RPMI7951 (cell line): Measurements from ENCODE around the gene BLNK. TPM values are rescaled to one million over a fixed set of nuclear protein-coding genes. Genes with fewer than 3 reads are reported as not detected.
"Not testable (repeated sequence)": the region's sequence is repeated elsewhere in the genome, so short reads cannot be mapped to it uniquely, and the experiment has no call there.

Source experiments
- DNase-seq: peaks from one replicate; pipeline ENCODE4 v3.0.0-alpha.2; 2012; ENCODE audit warnings: low read depth
- total RNA-seq: library from RNA; depleted of rRNA; stranded (reverse); fragments of >200 nt; shearing (Covaris generic); gene quantifications from 2 replicates; pipeline ENCODE4 v1.2.3, GENCODE V29; 2014; rRNA removed

BLNK gene
- total RNA-seq = not detected in 2 replicates

DNA sequence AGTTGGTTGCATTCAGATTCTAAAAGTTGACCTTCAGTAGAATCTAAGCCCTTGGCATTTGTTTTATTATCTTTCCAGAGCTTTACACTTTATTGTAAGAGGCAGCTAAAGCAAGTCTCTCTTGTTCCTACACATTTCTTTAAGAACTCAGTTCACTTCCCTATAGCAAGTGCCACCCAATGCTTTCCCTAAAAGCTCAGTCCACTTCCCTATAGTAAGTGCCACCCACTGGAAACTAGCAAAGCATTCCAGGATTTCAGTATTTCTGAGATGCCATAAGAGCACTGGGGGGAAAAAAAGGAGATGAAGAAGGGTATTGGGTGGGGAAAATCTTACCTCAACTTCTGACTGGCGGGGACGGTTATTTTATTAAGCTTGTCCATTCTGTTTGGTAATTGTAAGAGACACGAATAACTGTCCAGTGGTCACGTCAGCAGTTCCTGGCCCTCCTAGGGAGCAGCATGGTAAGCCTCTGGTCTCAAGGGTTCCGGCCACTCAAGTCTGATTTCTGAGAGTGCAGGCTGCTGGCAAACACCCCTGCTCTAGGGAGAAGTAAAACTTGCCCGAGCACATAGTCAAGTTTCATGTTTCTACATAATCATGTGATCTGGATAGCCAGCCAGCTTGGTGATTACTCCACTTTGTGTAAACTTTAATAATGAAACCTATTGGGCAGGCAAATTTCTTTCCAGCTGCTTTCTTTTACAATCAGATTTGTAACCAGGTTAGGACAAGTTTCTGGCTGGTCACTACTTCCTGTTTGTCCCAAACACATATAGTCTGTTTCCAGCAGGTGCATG lies at the start of gene BLNK:
TSS of gene BLNK (minus strand) at position 554 of the 800 bp plus-strand sequence. CDS start at position 383, 171 bp downstream.
- DNase-seq = peak; percentile 3

DNA sequence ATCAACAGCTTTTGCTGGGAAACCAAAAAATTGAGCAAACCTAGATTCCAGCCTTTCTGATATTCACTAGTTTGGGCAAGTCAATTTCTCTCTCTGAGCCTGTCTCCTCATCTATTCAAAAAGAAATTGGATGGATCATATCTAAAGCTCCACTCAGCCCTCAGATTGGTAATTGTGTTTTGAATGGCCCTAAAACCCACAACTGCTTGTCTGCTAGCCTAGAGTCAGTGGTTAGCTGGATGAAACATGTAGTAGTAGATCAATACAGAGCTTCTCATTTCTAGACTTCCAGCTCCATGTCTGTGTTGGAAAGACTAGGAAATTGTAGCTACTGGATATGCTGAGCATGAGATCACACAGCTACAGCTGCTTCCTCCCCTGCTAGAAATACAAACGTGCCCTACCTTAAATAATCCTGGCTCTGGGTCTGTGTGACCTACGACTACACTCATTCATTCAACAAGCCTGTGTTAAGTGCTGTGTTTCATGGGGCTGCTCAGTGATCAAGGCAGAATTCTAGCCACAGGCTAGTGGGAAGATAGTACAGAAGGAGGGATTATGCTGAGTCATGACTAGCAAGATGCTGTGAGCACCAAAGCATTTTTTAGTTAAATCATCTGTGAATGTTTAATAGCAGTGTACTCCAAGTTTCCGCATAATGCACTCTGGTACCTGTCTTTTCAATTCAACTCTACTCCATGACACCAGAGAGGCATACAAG lies 48.5 kb upstream of the BLNK start:
- DNase-seq = peak; percentile 2

GRCh38 chr10:96317067-96317833 lies 45.9 kb upstream of the BLNK start:
- DNase-seq = no peak

DNA sequence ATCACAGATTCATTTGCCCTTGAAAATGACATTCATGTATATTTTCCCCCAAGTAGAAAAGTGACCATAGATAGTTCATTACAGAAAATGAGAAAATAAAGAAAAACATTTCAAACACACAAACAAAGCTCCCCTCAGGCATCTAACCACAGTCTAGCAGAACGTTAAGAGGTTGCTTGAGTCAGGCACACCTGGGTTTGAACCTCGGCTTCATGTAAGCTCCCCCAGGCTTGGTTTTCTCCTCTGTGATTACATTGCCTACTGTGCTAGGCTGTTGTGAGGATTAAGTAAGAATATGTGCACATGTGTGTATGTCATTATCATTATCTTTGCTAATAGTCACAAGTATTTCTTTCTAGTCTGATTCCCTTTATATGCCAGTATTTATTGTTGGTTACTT lies 42.0 kb upstream of the BLNK start:
- no peak for DNase-seq

DNA sequence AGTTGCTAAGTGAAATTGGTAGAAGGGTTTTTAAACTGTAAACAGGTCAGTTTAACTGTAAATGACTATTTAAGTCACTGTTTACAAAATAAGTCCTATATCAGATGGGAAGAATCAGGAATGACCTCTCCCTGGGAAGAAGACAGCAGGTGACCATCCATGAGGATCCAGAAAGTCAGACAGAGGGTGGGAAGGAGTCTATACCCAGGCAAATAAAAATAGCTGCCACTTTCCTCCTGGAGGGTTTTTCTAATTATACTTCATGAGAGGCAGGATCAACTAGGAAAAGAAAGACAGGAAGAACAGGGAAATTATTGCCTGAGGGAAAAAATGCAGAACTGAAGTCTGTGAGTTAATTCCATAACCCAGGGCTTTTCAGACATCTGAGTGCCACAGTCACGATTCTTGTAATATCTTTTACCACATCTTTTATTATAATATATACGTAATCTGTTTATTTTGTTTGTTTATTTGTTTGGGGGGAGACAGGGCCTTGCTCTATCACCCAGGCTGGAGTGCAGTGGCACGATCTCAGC lies 39.9 kb upstream of the BLNK start:
- no peak for DNase-seq

GRCh38 chr10:96310321-96310669 lies 38.9 kb upstream of the BLNK start:
- no peak for DNase-seq

- no peak for DNase-seq
Observed at GRCh38 chr10:96309628-96310320, 38.4 kb upstream of the BLNK start.

GRCh38 chr10:96308854-96309253 lies 37.5 kb upstream of the BLNK start:
- not testable (repeated sequence) for DNase-seq

DNA sequence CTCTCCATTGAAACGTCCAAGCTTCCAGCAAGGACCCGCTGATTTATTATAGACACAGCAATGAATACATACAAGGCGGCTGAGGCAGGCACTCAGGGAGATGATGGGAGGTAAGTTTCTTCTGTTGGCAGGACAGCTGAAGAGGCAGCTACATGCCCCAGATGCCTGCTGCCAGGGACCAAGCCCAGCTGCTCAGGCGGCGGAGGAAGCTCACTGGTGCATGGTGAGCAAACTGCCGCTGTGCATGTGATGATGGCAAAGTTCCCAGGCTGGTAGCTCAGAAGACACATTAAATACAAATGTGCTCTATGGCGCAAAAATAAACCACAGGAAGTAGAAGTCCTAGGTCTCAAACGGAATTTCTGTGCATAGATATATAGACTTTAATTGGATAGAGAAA lies 35.1 kb upstream of the BLNK start:
- DNase-seq = peak; percentile 34

GRCh38 chr10:96305019-96305418 lies 33.6 kb upstream of the BLNK start:
- no peak for DNase-seq

GRCh38 chr10:96304230-96304629 lies 32.9 kb upstream of the BLNK start, which contains the start of gene DNTT:
DNTT (plus strand) TSS chr10:96304434; CDS start chr10:96304498, 64 bp downstream.
- no peak for DNase-seq

DNA sequence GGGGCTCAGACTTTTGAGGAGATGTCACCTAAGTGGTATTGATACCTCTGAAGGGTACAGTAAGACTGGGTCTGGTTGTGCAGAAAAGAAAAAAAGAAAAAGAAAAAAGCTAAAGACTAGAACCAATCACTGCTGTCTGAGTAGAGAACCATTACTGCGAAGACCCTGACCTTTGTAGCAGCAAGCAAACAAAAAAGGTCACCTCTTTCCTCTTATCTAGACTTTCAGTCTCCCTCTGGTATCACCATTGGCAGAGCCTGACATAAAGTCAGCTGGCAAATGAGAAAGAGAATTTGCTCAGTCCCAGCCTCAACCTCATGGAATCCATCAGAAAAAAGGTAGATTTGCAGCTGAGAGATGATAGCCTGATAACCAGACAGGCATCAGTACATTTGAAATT lies 30.2 kb upstream of the BLNK start:
- DNase-seq = no peak

DNA sequence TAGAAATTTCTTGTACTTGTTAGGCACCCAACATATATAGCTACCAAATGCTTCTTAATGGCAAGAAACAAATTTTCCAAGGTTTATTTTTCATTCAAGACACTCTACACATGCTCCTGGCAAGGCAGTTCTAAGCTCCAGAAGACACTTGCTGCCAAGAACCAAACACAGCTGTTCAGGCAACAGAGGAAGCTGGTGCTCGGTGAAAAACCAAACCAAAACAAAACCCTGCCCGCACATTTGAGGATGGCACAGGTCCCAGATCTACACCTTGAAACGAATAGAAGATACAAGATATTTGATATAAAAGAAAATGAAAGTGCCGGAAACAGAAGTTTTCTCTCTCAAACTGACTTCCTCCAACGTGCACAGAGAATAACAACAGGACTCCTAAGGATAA lies 28.0 kb upstream of the BLNK start:
- DNase-seq = no peak

DNA sequence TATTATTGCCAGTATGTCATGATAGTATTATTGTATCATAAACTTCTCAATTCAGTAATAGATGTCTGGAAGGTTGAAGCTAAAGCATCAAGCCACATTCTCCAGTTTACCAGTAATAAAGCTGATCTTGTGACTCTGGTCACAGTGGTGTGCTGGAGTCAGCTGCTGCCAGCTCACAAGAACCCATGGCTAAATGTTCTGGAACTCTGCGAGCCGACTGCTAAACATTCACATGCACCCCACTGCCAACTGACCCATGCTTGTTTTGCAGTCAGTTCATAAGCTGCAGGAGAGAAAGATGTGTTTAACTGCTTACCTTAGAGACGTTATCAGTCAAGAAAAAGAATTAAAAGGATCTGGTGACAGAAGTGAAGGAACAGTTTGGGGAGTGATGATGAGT lies 27.0 kb upstream of the BLNK start:
- DNase-seq = no peak

- no peak for DNase-seq
Observed at GRCh38 chr10:96297486-96297885, 26.1 kb upstream of the BLNK start.

DNA sequence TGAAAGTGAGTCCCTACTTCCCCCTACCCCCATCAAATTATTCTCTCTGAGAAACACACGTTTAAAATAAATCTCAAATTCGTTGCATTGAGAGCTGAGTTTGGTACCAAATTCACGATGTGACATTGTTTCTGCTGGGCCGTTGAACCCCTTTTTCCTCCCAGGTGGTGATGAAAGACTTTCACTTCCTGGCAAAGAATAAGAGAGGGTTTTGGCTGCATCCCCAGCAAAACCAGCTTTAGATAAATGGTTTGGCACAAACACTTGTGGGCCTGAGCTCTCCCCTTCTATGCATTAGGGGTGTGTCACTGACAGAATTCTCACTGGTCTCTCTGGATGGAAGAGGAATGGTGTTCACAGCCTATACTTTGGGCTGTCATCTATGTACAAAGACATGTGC lies 24.1 kb upstream of the BLNK start:
- DNase-seq = no peak

DNA sequence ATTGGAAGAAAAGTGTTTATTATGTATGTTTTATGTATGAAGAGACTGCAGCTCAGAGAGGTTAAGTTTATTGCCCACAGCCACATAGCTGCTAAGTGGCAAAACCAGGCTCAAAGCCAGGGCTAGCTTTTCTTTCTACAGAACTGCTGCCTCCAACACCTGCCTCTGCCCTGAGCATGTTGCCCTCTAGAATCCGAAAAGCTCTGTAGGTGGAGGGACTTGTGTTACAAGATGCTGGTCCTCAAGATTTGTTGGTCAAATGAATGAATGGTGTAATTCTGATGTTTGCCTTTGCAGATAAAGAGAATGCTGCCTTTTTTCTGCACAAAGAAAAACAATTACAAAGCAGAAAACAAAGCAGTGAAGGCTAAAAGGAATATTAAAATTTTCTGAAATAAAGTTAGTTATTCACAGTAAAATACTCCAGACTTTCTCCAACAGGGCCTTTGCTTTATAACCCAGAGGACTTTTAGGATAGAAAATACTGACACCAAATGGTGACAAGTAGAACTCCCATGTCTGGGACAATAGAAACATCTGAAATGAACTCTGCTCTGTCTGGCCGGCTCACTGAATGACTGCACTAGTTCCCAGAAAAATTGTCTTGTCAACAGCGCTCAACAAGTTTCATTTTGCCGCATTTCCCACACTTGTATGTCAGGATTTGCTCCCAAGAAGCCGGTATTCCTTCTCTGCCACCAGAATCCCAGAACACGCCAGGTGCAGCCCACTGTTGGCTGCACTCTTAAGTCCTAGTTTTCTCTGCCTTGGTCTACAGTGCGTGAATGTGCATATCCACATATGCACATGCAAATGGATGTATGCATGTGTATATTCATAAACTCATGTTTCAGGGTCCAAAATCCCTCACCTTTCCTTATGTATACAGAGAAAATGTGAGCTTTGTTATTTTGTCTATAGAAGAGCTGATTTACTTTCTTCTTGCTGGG lies 21.9 kb upstream of the BLNK start:
- DNase-seq = peak; percentile 29

- DNase-seq = no peak
Observed at GRCh38 chr10:96290368-96291133, 19.2 kb upstream of the BLNK start.

GRCh38 chr10:96289218-96289910 lies 18.0 kb upstream of the BLNK start:
- DNase-seq = no peak
